SU-DHL-6 (cell line): Measurements from ENCODE around the gene TOLLIP.

Experiments used
- H2AFZ ChIP-seq: fragments of 200-600 bp; sonication (generic); 2 replicates; pipeline ENCODE4 v1.6.1; 2014; ENCODE audit warnings: low read depth, mild to moderate bottlenecking, moderate library complexity, mixed read lengths, antibody characterized with exemption, low read length; ENCODE audit not compliant: severe bottlenecking
- H3F3A ChIP-seq: fragments of 200-600 bp; shearing (Covaris generic); 2 replicates; pipeline ENCODE4 v1.6.0; 2016; ENCODE audit warnings: antibody characterized with exemption, mild to moderate bottlenecking; ENCODE audit not compliant: insufficient read depth
- H3K27ac ChIP-seq: fragments of 200-600 bp; sonication (generic); 2 replicates; pipeline ENCODE4 v1.5.1; 2016; ENCODE audit warnings: low read depth, mild to moderate bottlenecking, low read length, moderate library complexity, mixed read lengths
- H3K27me3 ChIP-seq: fragments of 200-600 bp; sonication (generic), shearing (Covaris generic); 2 replicates; pipeline ENCODE4 v1.6.0; 2014; ENCODE audit warnings: mild to moderate bottlenecking, low read length
- H3K36me3 ChIP-seq: fragments of 200-600 bp; sonication (generic); 2 replicates; pipeline ENCODE4 v1.6.1; 2014; ENCODE audit warnings: mild to moderate bottlenecking, low read length, mixed read lengths
- H3K4me2 ChIP-seq: fragments of 300-600, 200-600 bp; shearing (Covaris generic), sonication (generic); 2 replicates; pipeline ENCODE4 v1.6.0; 2014; ENCODE audit warnings: low read length, low read depth, mild to moderate bottlenecking; ENCODE audit not compliant: poor library complexity, severe bottlenecking
- H3K4me3 ChIP-seq: fragments of 200-600 bp; sonication (generic); 2 replicates; pipeline ENCODE4 v1.5.1; 2014; ENCODE audit warnings: antibody characterized with exemption, low read length, mild to moderate bottlenecking, mixed read lengths; ENCODE audit not compliant: insufficient read depth, poor library complexity, severe bottlenecking
- H3K79me2 ChIP-seq: fragments of 200-600 bp; sonication (generic); 2 replicates; pipeline ENCODE4 v1.6.1; 2014; ENCODE audit warnings: mild to moderate bottlenecking, low read length, moderate library complexity; ENCODE audit not compliant: insufficient read depth
- H3K9ac ChIP-seq: fragments of 200-600 bp; sonication (generic); 2 replicates; pipeline ENCODE4 v1.7.0; 2014; ENCODE audit warnings: mild to moderate bottlenecking, low read length
- H3K9me2 ChIP-seq: fragments of 200-600 bp; sonication (generic); replicated peaks from 2 replicates; pipeline ENCODE4 v1.6.1; 2014; ENCODE audit warnings: low read length; ENCODE audit not compliant: insufficient read depth
- H3K9me3 ChIP-seq: fragments of 200-600 bp; sonication (generic); 2 replicates; pipeline ENCODE4 v1.6.1; 2014; ENCODE audit warnings: low read length, mixed read lengths; ENCODE audit not compliant: insufficient read depth
- H4K20me1 ChIP-seq: fragments of 200-600 bp; sonication (generic); 2 replicates; pipeline ENCODE4 v1.6.1; 2014; ENCODE audit warnings: low read depth, mild to moderate bottlenecking, antibody characterized with exemption, low read length, moderate library complexity, mixed read lengths
- CTCF ChIP-seq: fragments of 200-600 bp; sonication (generic); IDR thresholded peaks from one replicate; pipeline ENCODE4 v1.5.1; 2017; ENCODE audit warnings: antibody characterized with exemption, mild to moderate bottlenecking, low read length, moderate library complexity; ENCODE audit not compliant: insufficient read depth, poor library complexity, severe bottlenecking
- EZH2phosphoT487 ChIP-seq: fragments of 200-600 bp; sonication (generic), shearing (Covaris generic); conservative IDR thresholded peaks from 2 replicates; pipeline ENCODE4 v1.6.1; 2018; ENCODE audit warnings: mild to moderate bottlenecking, antibody characterized with exemption, low read length, moderate library complexity, mixed read lengths

TOLLIP gene

GRCh38 chr11:1281974-1282365, 27.5 kb downstream of the TOLLIP start:
- Histone ChIP-seq H3K27me3 (no peaks in the 10 kb centered on the region), H3K27ac (no peak overlapping the region), H3K4me2 (no peak overlapping the region), H3F3A (no peaks in the 10 kb centered on the region), H3K36me3 (no peaks in the 10 kb centered on the region), H3K4me3 (no peak overlapping the region), H4K20me1 (no peaks in the 10 kb centered on the region), H3K9me3 (no peaks in the 10 kb centered on the region), H3K9ac (no peak overlapping the region), H3K9me2 (no peaks in the 10 kb centered on the region), H2AFZ (no peak overlapping the region), H3K79me2 (no peaks in the 10 kb centered on the region)
- no peak for TF ChIP-seq EZH2phosphoT487
- no peak for TF ChIP-seq CTCF

- no peaks in the 10 kb centered on the region for H3K27me3 ChIP-seq
- H2AFZ ChIP-seq: no peak overlapping the region
- H3K27ac ChIP-seq: no peak overlapping the region
- H3F3A ChIP-seq: no peaks in the 10 kb centered on the region
- no peaks in the 10 kb centered on the region for H4K20me1 ChIP-seq
- no peak overlapping the region for H3K4me3 ChIP-seq
- no peaks in the 10 kb centered on the region for H3K9me2 ChIP-seq
- H3K9me3 ChIP-seq: no peaks in the 10 kb centered on the region
- TF ChIP-seq EZH2phosphoT487 (no peak), CTCF (no peak)
- no peak overlapping the region for H3K4me2 ChIP-seq
- no peaks in the 10 kb centered on the region for H3K79me2 ChIP-seq
- H3K36me3 ChIP-seq: no peaks in the 10 kb centered on the region
- H3K9ac ChIP-seq: no peak overlapping the region
Measured at GRCh38 chr11:1281326-1281973, 28.0 kb downstream of the TOLLIP start.

DNA sequence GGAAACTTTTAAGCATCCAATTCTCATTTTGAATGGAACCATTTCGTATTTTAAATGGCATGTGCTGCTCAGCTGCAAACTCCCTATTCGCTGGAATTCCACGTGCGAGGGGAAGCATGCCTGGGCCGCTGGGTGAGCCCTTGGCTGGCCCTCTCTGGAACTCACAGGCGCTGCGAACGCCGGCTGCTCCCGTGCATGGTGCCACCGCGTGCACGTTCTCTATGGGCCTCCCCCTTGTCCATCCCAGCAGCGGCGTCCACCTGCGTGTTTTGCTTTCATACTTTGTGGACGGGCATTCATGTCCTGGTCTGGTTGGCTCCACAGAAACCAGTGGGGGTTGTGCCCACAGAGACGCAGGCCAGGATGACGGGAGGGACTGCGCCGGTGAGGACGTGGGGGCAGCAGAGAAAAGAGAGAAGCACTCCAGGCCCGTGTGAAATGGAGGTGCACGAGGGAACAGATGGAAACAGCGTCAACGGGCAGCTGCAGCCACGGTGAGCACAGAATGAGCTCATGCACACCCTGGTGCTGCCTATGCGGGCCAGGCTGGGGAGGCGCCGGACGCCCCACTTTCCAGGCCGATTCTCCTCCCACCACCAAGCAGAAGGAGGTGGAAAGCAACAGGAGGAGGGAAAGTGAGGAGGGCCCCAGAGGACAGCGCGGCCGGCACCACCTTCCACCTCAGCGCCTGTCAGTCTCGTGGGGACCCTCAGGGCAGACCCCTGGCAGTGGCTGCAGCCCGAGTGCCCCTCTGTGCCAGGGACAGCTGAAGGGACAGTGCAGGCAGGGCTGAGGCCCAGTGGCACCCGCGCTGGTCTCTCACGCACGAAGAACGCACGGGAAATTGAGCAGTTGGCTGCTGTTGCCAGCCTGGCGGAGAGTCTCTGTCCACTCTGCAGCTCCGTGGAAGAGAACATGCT, 29.1 kb downstream of the TOLLIP start:
- no peak overlapping the region for H3K27ac ChIP-seq
- H2AFZ ChIP-seq: no peak overlapping the region
- H3K9me2 ChIP-seq: no peaks in the 10 kb centered on the region
- no peak overlapping the region for H3K9ac ChIP-seq
- H4K20me1 ChIP-seq: no peaks in the 10 kb centered on the region
- H3K27me3 ChIP-seq: no peaks in the 10 kb centered on the region
- H3K4me3 ChIP-seq: no peak overlapping the region
- TF ChIP-seq EZH2phosphoT487: no peak
- no peak for TF ChIP-seq CTCF
- H3K9me3 ChIP-seq: no peaks in the 10 kb centered on the region
- H3K79me2 ChIP-seq: no peaks in the 10 kb centered on the region
- H3F3A ChIP-seq: no peaks in the 10 kb centered on the region
- no peak overlapping the region for H3K4me2 ChIP-seq
- H3K36me3 ChIP-seq: no peaks in the 10 kb centered on the region
